HL-60 (cell line): ENCODE results near the gene NBPF1.
"Not testable (repeated sequence)": the region's sequence is repeated elsewhere in the genome, so short reads cannot be mapped to it uniquely, and the experiment has no call there.

ENCODE experiments used
- DNase-seq, 2 experiments: peaks; one replicate each; pipeline ENCODE4 v3.0.0-alpha.2; 2010 to 2020; ENCODE audit warnings: low read depth in 1 of 2, low spot score in 1 of 2
- H3K27ac ChIP-seq: fragments of 250-450 bp; sonication (Bioruptor Pico); replicated peaks from 2 replicates; pipeline ENCODE4 v1.5.1; 2020; ENCODE audit warnings: mild to moderate bottlenecking, moderate library complexity
- H3K27me3 ChIP-seq: fragments of 250-450 bp; sonication (Bioruptor Pico); 2 replicates; pipeline ENCODE4 v1.5.1; 2021; ENCODE audit warnings: mild to moderate bottlenecking, moderate library complexity; ENCODE audit not compliant: insufficient read depth, poor library complexity, severe bottlenecking
- H3K4me3 ChIP-seq: replicated peaks from 2 replicates; pipeline ENCODE4 v1.5.1; 2011; ENCODE audit warnings: mild to moderate bottlenecking, control low read depth, low read length; ENCODE audit not compliant: insufficient read depth
- GABPA ChIP-seq: IDR thresholded peaks from 2 replicates; pipeline ENCODE4 v1.6.1; 2012; ENCODE audit warnings: low read depth
- POLR2AphosphoS5 ChIP-seq: IDR thresholded peaks from 2 replicates; pipeline ENCODE4 v1.6.1; 2012; ENCODE audit warnings: low read depth
- SPI1 ChIP-seq: IDR thresholded peaks from 2 replicates; pipeline ENCODE4 v1.6.1; 2012; ENCODE audit warnings: low read depth, mild to moderate bottlenecking, borderline replicate concordance
- TF ChIP-seq, protein P1 (sequence below): IDR thresholded peaks from 2 replicates; pipeline ENCODE4 v1.6.1; 2012; ENCODE audit warnings: low read depth; ENCODE audit not compliant: insufficient replicate concordance
- TF ChIP-seq, protein P2 (sequence below): IDR thresholded peaks from one replicate; pipeline ENCODE4 v1.5.1; 2011; ENCODE audit warnings: low read length, control low read depth, inconsistent platforms; ENCODE audit not compliant: insufficient read depth

Gene NBPF1

GRCh38 chr1:16608838-16609560, 4.4 kb downstream of the NBPF1 start:
- Histone ChIP-seq H3K4me3 (no peak overlapping the region), H3K27me3 (peaks cover 9% of the 10 kb centered on the region), H3K27ac (no peak overlapping the region)
- TF ChIP-seq GABPA = no peak
- TF ChIP-seq, protein P1, sequence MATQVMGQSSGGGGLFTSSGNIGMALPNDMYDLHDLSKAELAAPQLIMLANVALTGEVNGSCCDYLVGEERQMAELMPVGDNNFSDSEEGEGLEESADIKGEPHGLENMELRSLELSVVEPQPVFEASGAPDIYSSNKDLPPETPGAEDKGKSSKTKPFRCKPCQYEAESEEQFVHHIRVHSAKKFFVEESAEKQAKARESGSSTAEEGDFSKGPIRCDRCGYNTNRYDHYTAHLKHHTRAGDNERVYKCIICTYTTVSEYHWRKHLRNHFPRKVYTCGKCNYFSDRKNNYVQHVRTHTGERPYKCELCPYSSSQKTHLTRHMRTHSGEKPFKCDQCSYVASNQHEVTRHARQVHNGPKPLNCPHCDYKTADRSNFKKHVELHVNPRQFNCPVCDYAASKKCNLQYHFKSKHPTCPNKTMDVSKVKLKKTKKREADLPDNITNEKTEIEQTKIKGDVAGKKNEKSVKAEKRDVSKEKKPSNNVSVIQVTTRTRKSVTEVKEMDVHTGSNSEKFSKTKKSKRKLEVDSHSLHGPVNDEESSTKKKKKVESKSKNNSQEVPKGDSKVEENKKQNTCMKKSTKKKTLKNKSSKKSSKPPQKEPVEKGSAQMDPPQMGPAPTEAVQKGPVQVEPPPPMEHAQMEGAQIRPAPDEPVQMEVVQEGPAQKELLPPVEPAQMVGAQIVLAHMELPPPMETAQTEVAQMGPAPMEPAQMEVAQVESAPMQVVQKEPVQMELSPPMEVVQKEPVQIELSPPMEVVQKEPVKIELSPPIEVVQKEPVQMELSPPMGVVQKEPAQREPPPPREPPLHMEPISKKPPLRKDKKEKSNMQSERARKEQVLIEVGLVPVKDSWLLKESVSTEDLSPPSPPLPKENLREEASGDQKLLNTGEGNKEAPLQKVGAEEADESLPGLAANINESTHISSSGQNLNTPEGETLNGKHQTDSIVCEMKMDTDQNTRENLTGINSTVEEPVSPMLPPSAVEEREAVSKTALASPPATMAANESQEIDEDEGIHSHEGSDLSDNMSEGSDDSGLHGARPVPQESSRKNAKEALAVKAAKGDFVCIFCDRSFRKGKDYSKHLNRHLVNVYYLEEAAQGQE = peak; percentile 35
- TF ChIP-seq POLR2AphosphoS5 = no peak
- TF ChIP-seq SPI1 = no peak
- peak in 1 of 2 experiments; percentile 2 for DNase-seq

DNA sequence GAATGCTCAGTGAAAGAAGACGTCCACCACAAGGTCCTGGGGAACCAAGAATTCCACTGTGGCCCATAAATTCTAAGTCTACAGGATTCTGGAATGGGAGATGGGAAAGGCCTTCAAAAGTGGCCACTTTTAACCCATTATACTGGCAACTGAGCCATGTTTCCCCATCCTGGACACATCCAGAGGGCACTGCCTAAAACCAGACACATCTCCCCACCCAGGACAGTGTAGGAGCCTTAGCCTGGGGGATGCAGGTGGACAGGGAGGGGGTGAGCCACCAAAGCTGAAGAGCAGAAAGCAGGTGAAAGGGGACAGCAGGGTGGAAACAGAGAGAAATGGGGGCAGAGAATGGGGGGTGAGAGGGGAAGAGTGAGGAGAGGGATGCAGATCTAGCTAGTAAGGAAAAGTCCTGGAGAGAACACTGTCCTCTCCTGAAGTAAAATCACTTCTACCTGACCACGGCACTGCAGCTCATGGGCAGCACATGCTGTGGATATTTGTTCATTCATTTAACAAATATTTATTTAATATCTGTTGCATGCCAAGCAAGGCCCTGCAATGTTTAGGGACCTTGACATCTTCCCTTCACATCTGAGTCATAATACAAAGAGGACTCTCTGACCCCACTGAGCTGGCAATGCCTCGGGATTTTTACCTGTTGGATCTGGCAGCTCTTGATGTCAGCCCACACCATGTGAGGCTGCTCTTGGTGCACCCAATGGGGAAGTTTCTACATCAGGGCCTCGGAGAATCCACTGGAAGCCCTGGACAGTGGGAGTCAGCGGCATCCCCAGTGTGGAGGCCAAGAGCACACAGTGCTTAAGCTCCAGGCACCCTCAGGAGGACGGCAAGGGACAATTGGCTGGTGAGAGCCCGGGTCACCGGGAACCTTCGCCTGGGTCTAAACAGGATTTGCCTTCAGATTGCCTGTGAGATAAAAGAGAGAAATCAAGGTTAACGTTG, 5.2 kb downstream of the NBPF1 start:
- not testable (repeated sequence) for H3K27ac ChIP-seq, H3K4me3 ChIP-seq, H3K27me3 ChIP-seq
- peak in 1 of 2 experiments; percentile 11 for DNase-seq

- peak in 1 of 2 experiments; percentile 8 for DNase-seq
- TF ChIP-seq SPI1 (no peak), POLR2AphosphoS5 (no peak), GABPA (no peak)
- TF ChIP-seq, protein P1 = no peak
- TF ChIP-seq, protein P2, sequence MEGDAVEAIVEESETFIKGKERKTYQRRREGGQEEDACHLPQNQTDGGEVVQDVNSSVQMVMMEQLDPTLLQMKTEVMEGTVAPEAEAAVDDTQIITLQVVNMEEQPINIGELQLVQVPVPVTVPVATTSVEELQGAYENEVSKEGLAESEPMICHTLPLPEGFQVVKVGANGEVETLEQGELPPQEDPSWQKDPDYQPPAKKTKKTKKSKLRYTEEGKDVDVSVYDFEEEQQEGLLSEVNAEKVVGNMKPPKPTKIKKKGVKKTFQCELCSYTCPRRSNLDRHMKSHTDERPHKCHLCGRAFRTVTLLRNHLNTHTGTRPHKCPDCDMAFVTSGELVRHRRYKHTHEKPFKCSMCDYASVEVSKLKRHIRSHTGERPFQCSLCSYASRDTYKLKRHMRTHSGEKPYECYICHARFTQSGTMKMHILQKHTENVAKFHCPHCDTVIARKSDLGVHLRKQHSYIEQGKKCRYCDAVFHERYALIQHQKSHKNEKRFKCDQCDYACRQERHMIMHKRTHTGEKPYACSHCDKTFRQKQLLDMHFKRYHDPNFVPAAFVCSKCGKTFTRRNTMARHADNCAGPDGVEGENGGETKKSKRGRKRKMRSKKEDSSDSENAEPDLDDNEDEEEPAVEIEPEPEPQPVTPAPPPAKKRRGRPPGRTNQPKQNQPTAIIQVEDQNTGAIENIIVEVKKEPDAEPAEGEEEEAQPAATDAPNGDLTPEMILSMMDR = no peak
- Histone ChIP-seq H3K4me3 (no peak overlapping the region), H3K27ac (no peak overlapping the region), H3K27me3 (peaks cover 7% of the 10 kb centered on the region)
Measured at GRCh38 chr1:16607433-16607851, 5.9 kb downstream of the NBPF1 start.

GRCh38 chr1:16606666-16607432, 6.5 kb downstream of the NBPF1 start:
- peak in 1 of 2 experiments; percentile 7 for DNase-seq
- not testable (repeated sequence) for H3K4me3 ChIP-seq, H3K27me3 ChIP-seq, H3K27ac ChIP-seq
